H4 (cell line): ENCODE data around the gene AUTS2. TPM values are rescaled to one million over a fixed set of nuclear protein-coding genes. Genes with fewer than 3 reads are reported as not detected.

Experiments used
- DNase-seq: peaks from one replicate; pipeline ENCODE4 v3.0.0-alpha.2; 2015; ENCODE audit warnings: low spot score
- total RNA-seq: library from RNA; depleted of rRNA; stranded (reverse); fragments of >200 nt; shearing (Covaris generic); gene quantifications from 2 replicates; pipeline ENCODE4 v1.2.3, GENCODE V29; 2014

The AUTS2 gene
- total RNA-seq, 1 experiment from 2014 or later = 4.1 TPM

DNA sequence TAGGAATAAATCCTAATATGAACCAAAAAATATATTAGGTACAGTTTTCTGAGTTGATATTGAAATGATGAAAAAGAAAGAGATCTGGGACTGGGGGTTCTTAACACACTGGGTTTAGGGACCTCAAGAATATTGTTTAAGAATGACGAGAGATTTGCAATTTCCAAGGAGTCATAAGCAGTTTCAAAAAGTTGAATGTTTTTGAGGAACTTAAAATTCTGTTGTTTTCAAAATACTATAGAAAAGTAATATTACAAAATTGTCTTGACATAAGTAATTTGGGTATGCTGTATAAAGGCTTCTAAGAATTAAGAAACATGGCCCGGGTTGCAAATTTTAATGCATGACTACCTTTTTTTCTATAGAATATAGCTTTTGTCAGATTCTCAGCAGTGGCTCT, 88.1 kb downstream of the AUTS2 start:
- no peak for DNase-seq

DNA sequence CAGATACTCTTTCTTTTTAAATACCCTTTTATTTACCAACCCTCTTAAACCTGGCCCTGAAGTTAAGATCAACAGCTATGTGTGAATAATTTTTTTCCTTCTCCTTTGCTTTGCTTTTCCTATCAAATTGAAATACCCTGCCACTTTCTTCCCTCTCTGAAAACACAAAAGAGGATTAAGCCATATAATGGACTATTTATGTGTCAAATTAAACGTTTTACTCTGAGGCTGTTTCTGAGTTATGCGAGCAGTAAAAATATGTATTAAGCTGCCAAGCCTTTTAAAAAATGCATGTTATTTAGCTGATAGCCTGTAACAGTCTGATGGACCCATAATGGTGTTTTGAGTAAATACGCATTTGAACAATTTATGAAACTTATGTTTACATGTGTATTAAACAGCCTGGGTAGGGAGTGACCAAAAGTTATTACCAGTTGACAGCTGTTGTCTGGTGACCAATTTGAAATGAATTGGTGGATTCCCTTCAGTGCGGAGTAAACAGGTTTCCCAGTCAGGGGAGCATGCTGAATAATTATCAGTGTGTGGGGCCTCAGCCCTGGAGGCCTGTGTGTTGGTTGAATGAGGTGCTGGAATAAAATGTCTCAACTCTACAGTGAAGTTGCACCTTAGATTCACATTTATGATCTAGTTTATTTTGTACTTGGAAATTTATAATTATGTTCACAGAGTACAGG, 89.6 kb downstream of the AUTS2 start:
- DNase-seq = no peak

DNA sequence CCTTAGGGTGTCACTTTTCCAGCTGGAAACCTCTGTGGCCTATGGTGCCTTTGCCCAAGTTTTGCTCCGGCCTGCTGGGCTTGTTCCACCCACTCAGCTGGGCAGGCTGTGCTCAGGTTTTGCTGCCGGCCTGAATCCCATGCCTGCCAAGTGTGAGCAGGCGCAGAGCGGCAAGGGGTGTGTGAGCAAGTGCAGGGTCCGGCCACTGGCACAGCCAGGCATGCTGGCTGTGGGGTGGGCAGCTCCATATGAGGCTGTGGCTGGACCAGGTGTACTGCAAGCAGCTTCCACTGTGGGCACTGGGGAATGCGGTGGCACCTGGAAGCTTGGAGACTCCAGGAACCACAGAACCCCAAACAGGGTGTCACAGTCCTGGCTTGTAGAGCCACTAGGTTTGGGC, 92.1 kb downstream of the AUTS2 start:
- DNase-seq = no peak

DNA sequence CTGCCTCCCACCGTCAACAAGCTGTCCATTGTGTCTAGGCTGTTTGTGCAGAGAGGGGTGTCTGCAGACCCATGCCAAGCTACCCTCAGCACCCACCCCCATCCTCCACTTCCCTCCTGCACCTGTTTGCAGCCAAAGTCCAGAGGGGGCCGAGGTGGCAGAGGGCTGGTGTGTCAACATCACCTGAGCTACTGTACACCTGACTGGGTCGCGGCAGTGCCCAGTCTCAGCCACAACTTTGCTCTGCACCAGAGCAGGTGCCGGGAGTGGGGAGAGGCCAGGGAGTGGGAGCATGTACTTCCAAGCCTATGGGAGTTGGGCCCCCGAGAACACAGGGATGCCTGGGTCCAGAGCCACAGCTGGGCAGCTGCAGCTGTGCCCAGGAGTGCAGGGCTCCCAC, 93.1 kb downstream of the AUTS2 start:
- no peak for DNase-seq

DNA sequence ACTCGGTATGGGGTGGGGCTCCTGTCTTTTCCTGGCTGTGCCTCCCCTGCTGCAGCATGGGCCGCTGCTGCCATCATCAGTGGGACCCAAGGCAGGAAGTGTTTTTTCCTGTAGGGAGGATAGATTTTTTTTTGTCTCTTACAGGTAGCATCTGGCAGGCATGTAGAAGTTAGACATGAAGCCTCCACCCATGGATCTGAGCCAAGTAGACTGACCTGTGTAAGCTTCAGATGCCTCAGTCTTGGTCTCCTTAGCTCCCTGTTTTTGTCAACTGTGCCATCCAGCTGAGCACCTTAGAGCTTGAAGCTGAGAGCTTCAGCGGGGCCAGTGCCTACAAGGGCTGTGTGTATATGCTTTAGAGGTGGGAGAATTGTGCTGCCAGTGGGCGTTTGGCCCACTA, 93.5 kb downstream of the AUTS2 start:
- no peak for DNase-seq

DNA sequence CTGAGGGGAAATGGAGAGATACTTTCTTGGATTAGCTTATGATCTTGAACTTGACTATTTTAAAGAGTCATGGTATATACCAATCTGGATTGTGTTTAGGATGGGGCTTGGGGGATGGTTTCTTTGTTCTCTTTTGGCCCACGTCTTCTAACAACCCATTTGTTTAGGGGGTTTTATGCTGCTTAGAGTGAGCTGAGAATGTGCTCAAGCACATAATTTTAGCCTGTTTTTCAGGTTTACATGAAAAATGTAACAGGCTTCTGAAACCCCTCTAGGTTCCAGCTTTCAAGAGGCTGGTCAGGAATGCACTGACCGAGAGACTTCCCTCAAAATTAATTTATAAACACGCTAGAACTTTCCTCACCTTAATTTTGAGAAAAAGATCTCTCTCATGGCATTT, 94.3 kb downstream of the AUTS2 start:
- no peak for DNase-seq

DNA sequence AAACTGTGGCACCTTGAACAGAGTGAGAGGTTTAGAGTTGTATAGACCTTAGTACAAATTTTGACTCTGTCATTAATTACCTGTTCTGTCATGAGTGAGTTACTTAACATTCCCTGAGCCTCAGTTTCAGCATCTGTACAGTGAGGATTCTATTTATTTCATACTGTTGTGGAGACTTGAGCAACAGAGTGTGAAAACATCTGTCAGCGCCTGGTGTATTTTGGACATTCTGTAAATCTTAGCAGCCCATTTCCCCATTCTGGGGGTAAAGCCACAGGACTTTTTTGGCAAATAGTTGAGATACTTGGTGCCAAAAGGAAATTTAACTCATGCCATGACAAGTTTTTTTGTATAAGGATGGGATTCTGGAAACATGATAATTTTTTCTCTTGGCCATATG, 94.8 kb downstream of the AUTS2 start:
- no peak for DNase-seq

DNA sequence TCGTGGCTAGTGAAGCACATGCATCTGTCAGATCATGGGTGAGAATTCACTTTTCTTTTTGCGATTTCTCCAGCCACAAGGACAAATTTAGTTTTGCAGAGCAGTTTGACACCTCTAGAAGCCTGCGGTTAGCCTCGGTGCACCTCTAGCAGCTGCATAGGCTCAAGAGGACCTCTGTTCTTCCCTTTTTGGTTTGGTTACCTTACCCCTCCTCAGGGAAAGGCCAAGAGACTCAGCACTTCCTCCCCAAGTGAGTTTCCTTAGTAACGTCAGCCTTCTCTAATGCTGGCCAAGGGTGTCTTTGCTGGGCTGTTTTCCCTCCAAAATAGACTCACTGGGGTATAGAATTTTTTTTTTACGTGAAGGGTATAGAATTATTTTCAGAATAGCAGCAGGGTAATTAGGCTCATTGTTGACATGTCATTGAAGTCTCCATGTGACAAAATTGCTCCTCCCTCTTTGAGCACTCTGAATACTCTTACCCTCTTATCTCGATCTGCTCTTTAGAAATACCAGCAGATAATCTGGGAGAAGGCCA, 97.8 kb downstream of the AUTS2 start:
- no peak for DNase-seq

DNA sequence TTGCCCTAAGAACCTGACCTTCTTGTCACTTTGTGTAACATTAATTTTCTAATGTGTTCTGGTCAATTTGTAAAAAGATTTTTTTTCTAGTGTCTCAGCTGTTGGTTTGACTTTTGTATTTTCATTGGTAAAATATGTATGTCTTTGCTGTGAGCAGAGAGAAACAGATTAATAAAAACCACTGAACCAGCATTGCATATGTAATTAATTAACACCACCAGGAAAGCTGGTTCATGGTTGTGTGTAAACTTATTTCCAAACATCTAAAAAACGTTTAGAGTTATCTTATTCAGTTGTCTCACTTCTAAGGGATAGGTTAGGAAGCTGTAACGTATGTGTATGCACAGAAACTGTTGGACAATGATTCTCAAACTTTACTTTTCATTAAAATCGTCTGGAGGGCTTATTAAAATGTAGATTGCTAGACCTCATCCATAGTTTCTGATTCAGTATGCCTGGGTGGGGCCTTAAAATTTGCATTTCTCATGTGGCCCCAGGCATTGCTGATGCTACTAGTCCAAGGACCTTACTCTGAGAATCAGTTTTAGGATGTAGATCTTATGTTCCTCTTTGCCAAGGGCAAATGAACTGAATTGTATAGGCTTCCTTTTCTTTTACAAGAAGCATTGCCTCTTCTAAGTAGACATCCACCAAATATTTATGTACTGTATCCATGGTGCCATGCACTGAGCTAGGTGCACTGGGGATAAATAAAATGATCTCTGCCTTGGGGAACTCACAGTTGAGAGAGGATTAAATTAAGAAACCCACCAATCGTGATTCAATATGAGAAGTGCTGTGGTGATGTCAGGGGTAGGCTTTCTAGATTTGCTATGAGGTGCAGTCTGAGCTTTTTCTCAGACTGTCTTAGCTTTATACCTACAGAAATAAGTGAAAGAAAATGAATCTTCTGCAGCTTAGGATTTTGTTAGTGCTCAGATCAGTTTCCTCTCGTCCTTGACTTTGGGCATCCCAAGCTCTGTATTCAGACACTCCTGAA, 98.7 kb downstream of the AUTS2 start:
- DNase-seq = no peak

DNA sequence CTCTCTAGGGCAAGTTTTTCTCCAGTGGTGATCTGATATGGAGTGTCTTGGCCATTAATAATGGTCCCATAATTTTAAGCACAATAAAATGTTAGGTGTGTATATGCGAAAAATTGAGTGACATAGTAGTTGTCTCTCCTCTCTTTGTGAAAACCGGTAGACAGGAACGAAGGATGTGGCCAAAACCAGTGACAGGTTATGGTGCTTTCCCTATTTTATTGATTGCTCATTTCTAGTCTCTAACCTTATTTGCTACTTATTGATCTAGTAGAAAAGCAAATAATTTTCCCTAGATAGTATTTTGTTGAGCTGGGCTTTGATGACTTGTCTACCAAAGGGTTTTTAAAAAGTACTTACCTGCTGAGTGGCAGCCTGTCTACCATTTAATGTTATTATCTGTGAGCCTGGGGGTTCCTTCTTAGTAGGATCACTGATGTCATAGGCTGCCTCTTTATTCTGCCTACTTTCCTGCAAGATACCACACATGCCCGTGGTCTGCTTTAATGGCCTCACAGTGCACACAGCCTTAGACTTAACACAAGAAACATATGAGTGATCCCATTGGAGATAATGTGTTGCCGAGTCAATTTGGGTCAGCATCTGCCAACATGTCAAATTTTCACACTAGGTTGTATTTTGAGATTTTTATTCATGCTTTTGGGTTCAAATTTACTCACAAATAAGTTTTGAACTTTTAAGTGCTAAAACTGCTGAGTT, 100.0 kb downstream of the AUTS2 start:
- DNase-seq = no peak

DNA sequence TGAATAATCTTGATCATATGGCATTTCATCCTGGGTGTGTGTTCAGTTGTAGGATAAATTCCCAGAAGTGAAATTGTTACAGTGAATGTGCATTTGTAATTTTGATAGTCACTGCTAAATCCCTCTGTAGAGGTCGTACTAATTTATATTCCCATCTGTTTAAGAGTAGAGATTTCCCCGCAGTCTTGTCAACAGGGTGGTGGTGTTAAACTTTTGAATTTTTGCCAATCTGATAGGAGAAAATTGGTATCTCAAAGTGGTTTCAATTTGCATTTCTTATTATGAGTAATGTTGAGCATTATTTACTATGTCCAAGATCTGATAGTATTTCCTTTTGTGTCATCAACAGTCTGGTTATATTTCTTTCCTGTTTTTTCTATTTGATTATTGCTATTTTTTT, 101.7 kb downstream of the AUTS2 start:
- no peak for DNase-seq

DNA sequence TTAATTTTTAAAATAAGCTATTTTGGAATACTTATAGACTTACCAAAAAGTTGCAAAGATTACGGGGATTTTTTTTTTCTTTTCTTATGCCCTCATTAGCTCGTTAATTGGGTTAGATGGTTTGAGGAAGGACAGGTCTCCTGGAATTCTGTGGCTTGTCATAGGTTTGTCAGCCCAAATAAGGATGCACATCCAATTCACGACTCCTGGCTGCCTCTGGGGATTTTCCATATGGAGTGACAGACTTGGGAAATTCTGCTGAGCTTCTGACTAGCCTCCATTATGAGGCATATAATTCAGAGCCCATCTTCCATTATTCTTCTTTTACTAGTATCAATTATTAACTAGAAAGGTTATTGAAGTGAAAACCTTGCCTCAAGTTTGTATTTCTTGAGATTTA, 102.1 kb downstream of the AUTS2 start:
- no peak for DNase-seq

DNA sequence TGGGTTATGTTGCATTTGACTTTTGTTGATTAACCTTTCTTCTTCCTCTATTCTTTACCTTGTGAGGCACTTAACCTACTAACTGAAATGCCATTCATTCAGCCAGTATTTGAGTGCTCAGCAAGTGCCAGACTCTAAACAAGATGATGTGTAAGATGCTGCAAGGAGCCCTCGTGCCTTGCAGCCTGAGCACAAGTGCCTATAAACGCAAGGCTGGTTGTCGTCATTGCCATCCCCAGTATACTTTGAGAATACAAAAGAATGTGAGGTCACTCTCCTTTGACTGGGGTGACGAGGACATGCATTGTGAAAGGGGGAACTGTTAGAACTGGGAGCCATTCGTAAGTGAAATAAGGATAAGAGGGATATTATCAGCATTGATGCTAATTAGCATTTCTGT, 103.0 kb downstream of the AUTS2 start:
- DNase-seq = no peak

DNA sequence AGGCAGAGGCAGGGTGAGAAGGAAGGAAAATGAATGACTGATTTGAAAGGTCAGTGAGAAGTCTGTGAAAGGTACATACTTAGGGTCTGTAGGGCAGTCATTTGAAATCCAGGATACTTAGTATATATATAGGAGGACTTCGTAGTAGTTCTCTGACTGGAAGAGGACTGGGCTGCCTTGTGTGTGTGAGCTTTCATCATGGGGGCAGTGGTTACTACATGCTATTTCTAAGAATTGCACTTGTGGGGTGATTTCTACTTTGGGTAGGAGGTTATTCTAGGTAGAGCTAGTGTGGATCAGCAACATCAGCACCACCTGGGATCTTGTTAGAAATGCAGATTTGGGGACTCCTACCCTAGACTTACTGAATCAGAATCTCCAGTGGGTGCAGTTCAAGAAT, 104.1 kb downstream of the AUTS2 start:
- DNase-seq = no peak

DNA sequence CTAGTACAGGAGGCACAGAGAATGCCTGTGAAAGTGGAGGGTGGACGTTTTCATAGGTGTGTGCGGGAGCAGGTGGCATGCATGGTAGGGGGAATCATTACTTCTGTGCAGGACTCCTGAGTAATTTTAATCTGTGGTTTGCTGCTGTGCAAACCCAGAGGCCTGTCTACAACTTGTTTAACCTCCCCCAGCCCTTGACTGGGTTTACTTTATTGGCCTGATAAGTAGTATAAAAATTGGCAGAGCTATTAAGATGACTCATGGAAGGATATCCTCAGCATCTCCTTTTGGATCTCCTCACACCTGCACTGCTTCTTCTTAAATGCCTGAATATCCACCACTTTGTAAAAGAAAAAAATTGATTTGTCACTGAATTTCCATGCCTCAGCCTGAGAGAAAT, 104.8 kb downstream of the AUTS2 start:
- DNase-seq = no peak

DNA sequence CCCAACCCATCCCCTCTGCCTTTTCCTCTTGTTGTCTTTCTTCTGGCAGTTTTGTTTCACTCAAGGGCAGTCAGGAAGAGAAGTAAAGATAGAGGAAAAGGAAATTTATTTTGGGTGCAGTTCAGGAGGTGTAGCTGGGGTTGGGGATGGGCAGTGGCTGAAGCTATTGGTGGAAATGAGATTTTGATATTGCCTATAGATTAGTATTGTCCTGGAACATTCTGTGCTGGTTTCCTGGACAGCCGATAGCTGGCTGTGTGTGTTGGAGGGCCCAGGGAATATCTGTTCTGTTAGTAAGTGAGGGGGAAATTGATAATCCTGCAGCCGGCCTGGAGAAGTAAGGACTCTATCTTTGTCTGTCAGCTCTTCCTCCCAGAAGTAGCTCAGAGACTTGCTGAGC, 107.8 kb downstream of the AUTS2 start:
- no peak for DNase-seq

DNA sequence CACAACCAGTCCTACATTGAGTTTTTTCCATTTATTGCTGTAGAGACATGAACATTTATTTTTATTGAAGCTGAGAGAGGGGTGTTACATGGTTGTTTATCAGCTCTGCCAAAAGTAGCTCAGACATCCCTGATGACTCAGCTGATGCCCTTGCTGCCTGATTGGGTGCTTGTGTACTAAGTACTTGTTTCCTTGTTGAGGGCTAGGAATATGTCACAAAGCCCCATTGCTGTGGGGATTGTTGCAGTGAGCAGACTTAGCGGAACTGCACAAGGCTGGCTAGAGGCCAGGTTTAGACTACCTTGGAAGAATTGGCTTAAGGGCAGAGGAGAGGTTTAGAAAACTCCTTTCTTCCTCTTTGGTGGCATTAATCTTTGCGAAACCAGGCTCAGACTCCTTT, 110.6 kb downstream of the AUTS2 start:
- DNase-seq = peak; percentile 90

DNA sequence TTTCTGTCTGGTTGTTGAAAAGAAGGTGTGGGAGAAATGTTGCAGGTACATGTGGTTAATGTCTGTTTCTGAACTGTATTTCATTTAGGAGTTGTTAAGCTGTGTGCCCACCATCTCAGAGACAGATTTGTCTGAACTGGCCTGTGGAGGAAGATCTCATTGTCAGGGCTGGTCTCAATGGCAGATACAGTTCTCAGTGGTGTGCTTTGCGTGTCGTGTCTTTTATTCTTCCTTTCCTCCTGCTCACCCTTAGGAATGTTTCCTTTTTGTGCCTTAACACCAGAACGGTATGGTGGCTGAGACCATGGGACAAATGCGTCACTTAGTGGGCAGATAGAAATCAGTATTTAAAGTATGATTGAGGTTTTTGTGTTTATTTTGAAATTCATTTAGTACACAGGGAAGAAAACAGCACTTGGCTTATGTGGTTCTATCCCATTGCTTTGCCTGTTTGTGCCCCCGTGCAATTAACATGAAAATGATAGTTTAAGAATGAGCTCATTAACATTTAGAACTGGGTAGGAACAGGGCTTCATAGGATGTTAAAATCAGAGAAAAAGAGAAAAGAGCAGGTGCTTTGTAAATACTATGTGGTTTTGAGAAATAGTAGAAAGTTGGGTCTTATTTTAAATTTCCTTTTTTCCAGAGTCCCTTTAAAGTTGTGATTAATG, 112.6 kb downstream of the AUTS2 start:
- peak; percentile 82 for DNase-seq

DNA sequence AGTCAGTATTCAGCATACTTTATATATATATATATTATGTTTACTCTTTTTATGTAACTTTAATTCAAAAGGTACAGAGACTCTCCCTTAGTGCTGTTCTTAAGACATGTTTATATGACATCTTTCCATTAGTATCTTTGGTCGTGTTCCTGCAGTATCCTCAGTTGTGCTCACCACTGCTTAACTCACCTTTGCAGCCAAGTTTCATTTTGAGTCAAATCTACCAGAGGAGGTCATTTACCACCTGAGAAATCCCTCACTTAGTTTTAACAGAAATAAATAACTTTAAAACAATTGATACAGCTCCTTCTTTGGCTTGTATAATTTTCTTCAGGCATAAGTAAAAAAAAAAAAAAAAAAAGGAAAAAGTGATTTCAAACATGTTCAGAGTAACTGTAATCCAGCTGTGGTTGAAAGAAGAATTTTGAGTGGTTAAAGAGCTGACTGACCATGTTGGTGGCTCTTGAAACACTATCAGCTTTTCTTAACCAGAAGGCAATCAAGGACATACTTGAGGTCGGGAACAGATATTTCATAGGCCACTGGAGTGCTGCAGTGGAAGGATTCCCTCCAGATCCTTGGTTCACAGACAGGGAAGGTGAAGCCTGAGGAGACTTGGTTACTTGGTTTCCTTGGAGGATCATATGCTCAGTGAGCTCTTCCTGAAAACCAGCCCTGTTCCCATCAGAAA, 116.8 kb downstream of the AUTS2 start:
- peak; percentile 84 for DNase-seq

DNA sequence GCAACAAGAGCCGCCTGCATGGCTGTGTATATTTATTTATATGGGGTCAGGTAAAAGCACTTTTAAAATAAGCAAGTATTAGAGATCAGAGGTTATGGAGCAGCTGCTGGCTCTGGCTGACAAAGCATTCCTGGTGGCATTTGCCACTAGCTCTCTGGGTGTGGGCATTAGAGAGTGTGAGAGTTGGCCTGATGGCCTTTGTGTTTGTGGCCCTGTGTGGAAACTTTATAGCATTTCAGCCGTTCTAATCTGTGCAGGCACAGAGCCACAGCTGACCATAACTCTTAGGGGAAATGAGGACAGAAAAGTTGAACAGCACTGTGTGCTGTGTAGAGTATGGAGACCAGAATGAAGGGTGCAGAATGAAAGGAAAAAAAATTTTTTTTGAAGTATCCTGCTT, 118.9 kb downstream of the AUTS2 start:
- peak; percentile 33 for DNase-seq

DNA sequence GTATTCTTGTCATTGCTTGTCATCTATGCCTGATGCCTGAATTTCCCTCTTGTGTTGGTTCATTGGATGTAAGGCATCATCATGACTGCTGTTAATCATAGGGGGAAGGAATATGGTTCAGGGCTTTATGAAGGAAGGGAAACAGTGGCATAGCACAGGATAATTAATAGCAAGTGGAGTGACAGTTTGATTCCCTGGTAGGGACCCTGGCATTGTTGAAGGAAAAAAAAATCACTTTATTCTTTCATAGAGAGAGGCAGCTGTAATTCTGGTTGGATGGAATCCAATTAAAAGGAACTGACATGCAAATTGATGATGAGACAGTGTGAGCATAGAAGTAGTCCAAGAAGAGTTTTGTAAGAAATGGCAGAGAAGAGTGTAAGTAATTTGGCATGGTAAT, 121.4 kb downstream of the AUTS2 start:
- DNase-seq = no peak
